ENCODE measurements around the gene ELL.

Gene ELL

GRCh38 chr19:18456974-18457373 is 64.9 kb downstream of the ELL start:
- Mint-ChIP-seq H3K9me3 (no peaks in the 10 kb centered on the region), H3K4me1 (peaks cover 5% of the 10 kb centered on the region), H3K27ac (no peak overlapping the region), H3K27me3 (no peaks in the 10 kb centered on the region), H3K4me3 (no peak overlapping the region)
- ATAC-seq (no peak), DNase-seq (no peak)

GRCh38 chr19:18456279-18456678 is 65.6 kb downstream of the ELL start:
- Mint-ChIP-seq H3K27me3 (no peaks in the 10 kb centered on the region), H3K4me1 (peaks cover 1% of the 10 kb centered on the region), H3K4me3 (no peak overlapping the region), H3K27ac (peak overlapping the region in 1 of 2 donors; percentile 22), H3K9me3 (no peaks in the 10 kb centered on the region)
- ATAC-seq (no peak), DNase-seq (no peak)

GRCh38 chr19:18453269-18454024 is 68.4 kb downstream of the ELL start:
- no peak for DNase-seq
- ATAC-seq: no peak
- no peak overlapping the region for H3K4me3 Mint-ChIP-seq
- no peaks in the 10 kb centered on the region for H3K27me3 Mint-ChIP-seq
- H3K27ac Mint-ChIP-seq: no peak overlapping the region
- peaks cover 15% of the 10 kb centered on the region for H3K4me1 Mint-ChIP-seq
- H3K9me3 Mint-ChIP-seq: no peaks in the 10 kb centered on the region

GRCh38 chr19:18452386-18452785 is 69.5 kb downstream of the ELL start:
- ATAC-seq (no peak), DNase-seq (no peak)
- H3K4me1 Mint-ChIP-seq: peaks cover 15% of the 10 kb centered on the region
- H3K27ac Mint-ChIP-seq: no peak overlapping the region
- H3K4me3 Mint-ChIP-seq: no peak overlapping the region
- H3K9me3 Mint-ChIP-seq: no peaks in the 10 kb centered on the region
- H3K27me3 Mint-ChIP-seq: no peaks in the 10 kb centered on the region

GRCh38 chr19:18450931-18451836 is 70.7 kb downstream of the ELL start:
- Mint-ChIP-seq H3K4me1 (peaks cover 15% of the 10 kb centered on the region), H3K27ac (peak overlapping the region in 1 of 2 donors; percentile 68)
- peak; percentile 86 to 89 for DNase-seq

GRCh38 chr19:18450021-18450930 is 71.6 kb downstream of the ELL start:
- peak; percentile 29 for ATAC-seq
- no peaks in the 10 kb centered on the region for H3K27me3 Mint-ChIP-seq

More at GRCh38 chr19:18450931-18451836, 70.7 kb downstream of the ELL start:
- no peak overlapping the region for H3K4me3 Mint-ChIP-seq
- H3K9me3 Mint-ChIP-seq: no peaks in the 10 kb centered on the region
- H3K27me3 Mint-ChIP-seq: no peaks in the 10 kb centered on the region
- peak; percentile 91 for ATAC-seq

GRCh38 chr19:18449552-18449951 is 72.3 kb downstream of the ELL start:
- ATAC-seq: no peak
- DNase-seq: no peak
- Mint-ChIP-seq H3K27ac (peak overlapping the region in 1 of 2 donors; percentile 80), H3K4me3 (no peak overlapping the region), H3K27me3 (no peaks in the 10 kb centered on the region), H3K4me1 (peaks cover 15% of the 10 kb centered on the region), H3K9me3 (no peaks in the 10 kb centered on the region)

More at GRCh38 chr19:18450021-18450930, 71.6 kb downstream of the ELL start:
- H3K4me3 Mint-ChIP-seq: no peak overlapping the region
- H3K4me1 Mint-ChIP-seq: peaks cover 15% of the 10 kb centered on the region
- DNase-seq: no peak
- H3K9me3 Mint-ChIP-seq: no peaks in the 10 kb centered on the region
- H3K27ac Mint-ChIP-seq: peak overlapping the region in 1 of 2 donors; percentile 68

- H3K4me1 Mint-ChIP-seq: peaks cover 34% of the 10 kb centered on the region
These were observed 75.0 kb downstream of the ELL start for GRCh38 chr19:18446811-18447359.

GRCh38 chr19:18446145-18446810 is 75.6 kb downstream of the ELL start:
- ATAC-seq (no peak), DNase-seq (no peak)
- no peaks in the 10 kb centered on the region for H3K27me3 Mint-ChIP-seq
- peaks cover 6 to 9% of the 10 kb centered on the region in 2 donors for H3K9me3 Mint-ChIP-seq
- H3K27ac Mint-ChIP-seq: peak overlapping the region in 1 of 2 donors; percentile 48
- H3K4me1 Mint-ChIP-seq: peaks cover 39% of the 10 kb centered on the region
- H3K4me3 Mint-ChIP-seq: no peak overlapping the region

More at GRCh38 chr19:18446811-18447359, 75.0 kb downstream of the ELL start:
- Mint-ChIP-seq H3K27me3 (no peaks in the 10 kb centered on the region), H3K27ac (no peak overlapping the region), H3K9me3 (peaks cover 6 to 9% of the 10 kb centered on the region in 2 donors), H3K4me3 (no peak overlapping the region)
- ATAC-seq (no peak), DNase-seq (no peak)

- H3K9me3 Mint-ChIP-seq: peaks cover 6 to 9% of the 10 kb centered on the region in 2 donors
- no peaks in the 10 kb centered on the region for H3K27me3 Mint-ChIP-seq
- peaks cover 38% of the 10 kb centered on the region for H3K4me1 Mint-ChIP-seq
- no peak overlapping the region for H3K4me3 Mint-ChIP-seq
- H3K27ac Mint-ChIP-seq: peak overlapping the region in 1 of 2 donors; percentile 42
- no peak for DNase-seq
- ATAC-seq: no peak
These were observed 76.5 kb downstream of the ELL start for GRCh38 chr19:18445262-18445948.

- ATAC-seq: no peak
- Mint-ChIP-seq H3K4me1 (peaks cover 37% of the 10 kb centered on the region), H3K4me3 (no peak overlapping the region), H3K9me3 (peaks cover 6 to 9% of the 10 kb centered on the region in 2 donors), H3K27ac (no peak overlapping the region), H3K27me3 (no peaks in the 10 kb centered on the region)
- no peak for DNase-seq
These were observed 77.4 kb downstream of the ELL start for GRCh38 chr19:18444513-18444912.

GRCh38 chr19:18443831-18444230 is 78.0 kb downstream of the ELL start:
- no peaks in the 10 kb centered on the region for H3K27me3 Mint-ChIP-seq

GRCh38 chr19:18443406-18443805 is 78.5 kb downstream of the ELL start:
- no peak for DNase-seq
- H3K4me3 Mint-ChIP-seq: no peak overlapping the region
- H3K27ac Mint-ChIP-seq: no peak overlapping the region
- peaks cover 48% of the 10 kb centered on the region for H3K4me1 Mint-ChIP-seq
- no peak for ATAC-seq
- peaks cover 6 to 9% of the 10 kb centered on the region in 2 donors for H3K9me3 Mint-ChIP-seq
- H3K27me3 Mint-ChIP-seq: no peaks in the 10 kb centered on the region

More at GRCh38 chr19:18443831-18444230, 78.0 kb downstream of the ELL start:
- no peak overlapping the region for H3K4me3 Mint-ChIP-seq
- ATAC-seq (no peak), DNase-seq (no peak)
- peaks cover 6 to 9% of the 10 kb centered on the region in 2 donors for H3K9me3 Mint-ChIP-seq
- peaks cover 44% of the 10 kb centered on the region for H3K4me1 Mint-ChIP-seq
- no peak overlapping the region for H3K27ac Mint-ChIP-seq

GRCh38 chr19:18442941-18443340 is 78.9 kb downstream of the ELL start:
- Mint-ChIP-seq H3K4me1 (peaks cover 50% of the 10 kb centered on the region), H3K27me3 (no peaks in the 10 kb centered on the region), H3K27ac (peak overlapping the region; percentile 21 to 58), H3K9me3 (peaks cover 6 to 9% of the 10 kb centered on the region in 2 donors), H3K4me3 (no peak overlapping the region)
- DNase-seq (no peak), ATAC-seq (no peak)

All from stimulated activated naive CD8-positive, alpha-beta T cell treated with anti-CD3 and anti-CD28 coated beads, Interleukin-15, amount 100 ng/mL, for 72 hours (primary cell).